Panc1 (cell line): Measurements from ENCODE around the gene SULF2. TPM values are rescaled to one million over a fixed set of nuclear protein-coding genes. Genes with fewer than 3 reads are reported as not detected.

Experiments
- ATAC-seq: fragments of 200-7000 bp; cut with Tn5 transposase; 2 replicates; pipeline ENCODE4 v1.9.1; 2020; ENCODE audit warnings: mild to moderate bottlenecking, moderate library complexity
- BruUV-seq: library from RNA; stranded (reverse); fragments of 400-500 nt; replicated peaks from 2 replicates; lab custom pipeline; 2021; lab: Mats Ljungman, UMichigan
- CTCF ChIA-PET: fragments of 300-600 bp; sonication (Branson Sonifier 250); formaldehyde crosslinking; loops from one replicate; lab custom pipeline; 2022; ENCODE audit warnings: antibody characterized with exemption; lab: Charles Lee
- POLR2A ChIA-PET: fragments of 300-600 bp; sonication (Branson Sonifier 250); formaldehyde crosslinking; loops from one replicate; lab custom pipeline; 2022; ENCODE audit warnings: antibody characterized with exemption; lab: Charles Lee
- DNase-seq: peaks from one replicate; pipeline ENCODE4 v3.0.0-alpha.2; 2010; ENCODE audit warnings: low read depth, low spot score
- H3K27ac ChIP-seq: 2 replicates; pipeline ENCODE4 v1.5.1; 2011; ENCODE audit warnings: mild to moderate bottlenecking, low read length, inconsistent platforms
- H3K27me3 ChIP-seq: fragments of 200-500 bp; sonication (Bioruptor generic); 2 replicates; pipeline ENCODE4 v1.6.0; 2014; ENCODE audit warnings: low read length, inconsistent platforms; ENCODE audit not compliant: control insufficient read depth, insufficient read depth
- H3K36me3 ChIP-seq: fragments of 200-500 bp; sonication (Bioruptor generic); 2 replicates; pipeline ENCODE4 v1.5.1; 2014; ENCODE audit warnings: inconsistent platforms, mild to moderate bottlenecking, low read length, moderate library complexity; ENCODE audit not compliant: control insufficient read depth, insufficient read depth
- H3K4me1 ChIP-seq: 2 replicates; pipeline ENCODE4 v1.5.1; 2011; ENCODE audit warnings: inconsistent platforms, mild to moderate bottlenecking, low read length, moderate library complexity; ENCODE audit not compliant: control insufficient read depth, insufficient read depth
- H3K4me3 ChIP-seq, 2 experiments: 2 replicates each; pipeline ENCODE4 v1.5.1; 2011 to 2012; ENCODE audit warnings: low read depth in 2 of 2, low read length in 2 of 2, mild to moderate bottlenecking in 2 of 2, inconsistent platforms in 1 of 2, moderate library complexity in 1 of 2
- H3K9me3 ChIP-seq: fragments of 200-500 bp; sonication (Bioruptor generic); 2 replicates; pipeline ENCODE4 v1.5.1; 2014; ENCODE audit warnings: low read depth, mild to moderate bottlenecking, inconsistent platforms, low read length, moderate library complexity; ENCODE audit not compliant: control insufficient read depth, insufficient read depth
- POLR2AphosphoS5 ChIP-seq: IDR thresholded peaks from 2 replicates; pipeline ENCODE4 v1.6.1; 2012; ENCODE audit warnings: mild to moderate bottlenecking, low read depth, low read length, moderate library complexity
- SIN3A ChIP-seq: IDR thresholded peaks from 2 replicates; pipeline ENCODE4 v1.6.1; 2012; ENCODE audit warnings: low read depth, mild to moderate bottlenecking, low read length, moderate library complexity, borderline replicate concordance; ENCODE audit not compliant: insufficient read depth
- in situ Hi-C: cut with HindIII; loops from 2 replicates; pipeline ENCODE4 v1.10.0; 2016; ENCODE audit warnings: low sequenced_read_pairs, low pct_unique_long_range_greater_than_20kb
- intact Hi-C: fragments of 100-400 bp; cut with micrococcal nuclease; formaldehyde crosslinking; loops from one replicate; pipeline ENCODE4 v1.10.0; 2022; ENCODE audit not compliant: unreplicated experiment
- total RNA-seq: library from RNA; stranded (reverse); gene quantifications from one replicate; pipeline ENCODE4 v1.2.1, GENCODE V29; 2021; ENCODE audit not compliant: unreplicated experiment
- TF ChIP-seq, protein P1 (sequence below), 2 experiments: IDR thresholded peaks; 2 replicates each; pipeline ENCODE4 v1.6.1; 2011 to 2012; ENCODE audit warnings: low read depth in 2 of 2, control low read depth in 1 of 2, low read length in 1 of 2, mild to moderate bottlenecking in 1 of 2, moderate library complexity in 1 of 2; ENCODE audit not compliant: insufficient read depth in 1 of 2
- TF ChIP-seq, protein P2 (sequence below): fragments of 450-650 bp; IDR thresholded peaks from 2 replicates; pipeline ENCODE4 v1.5.1; 2017; ENCODE audit warnings: mild to moderate bottlenecking

Gene SULF2
- total RNA-seq, 1 experiment from 2014 or later = 1.4 TPM

DNA sequence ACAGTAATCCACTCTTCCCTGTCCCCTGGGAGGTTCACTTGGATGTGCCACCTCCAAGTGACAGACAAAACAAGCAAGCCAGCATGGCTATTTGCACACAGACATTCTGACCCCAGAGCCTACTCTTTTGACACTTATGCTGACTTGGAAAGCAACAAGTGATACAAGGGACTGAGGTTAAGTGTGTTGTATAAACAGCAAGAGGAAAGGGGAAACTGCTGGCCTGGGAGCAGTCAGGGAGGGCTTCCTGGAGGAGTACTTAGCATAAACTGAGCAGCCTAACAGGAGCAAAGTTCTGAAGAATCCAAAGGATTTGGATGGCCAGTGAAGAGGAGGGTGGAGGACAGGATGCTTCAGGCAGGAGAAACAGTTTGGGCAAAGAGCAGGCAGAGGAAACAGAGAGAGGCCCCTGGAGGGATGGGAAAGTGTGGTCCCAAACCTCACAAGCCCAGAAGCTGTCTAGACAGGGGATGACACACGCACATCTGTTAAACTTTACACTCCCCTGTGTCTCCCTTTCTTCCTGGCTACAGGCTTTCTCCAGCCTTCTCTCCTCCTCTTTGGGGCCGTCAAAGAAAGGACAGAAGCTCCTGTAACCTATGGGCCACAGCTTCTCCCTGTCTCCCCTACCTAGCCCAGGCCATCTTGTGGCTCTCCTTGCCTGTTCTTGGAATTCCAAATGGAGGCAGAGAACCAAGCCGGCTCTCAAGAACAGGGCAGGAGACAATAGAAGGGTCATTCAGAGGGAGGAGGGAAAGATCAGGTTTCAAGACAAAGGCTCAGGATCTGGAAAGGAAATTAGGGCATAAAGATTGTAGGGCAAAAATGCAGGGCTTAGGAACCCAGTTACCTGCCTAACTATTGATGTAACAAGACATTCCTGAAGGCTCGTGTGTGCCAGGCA lies 19.3 kb downstream of the SULF2 start:
- DNase-seq (no peak), ATAC-seq (no peak)
- TF ChIP-seq POLR2AphosphoS5 = no peak
- TF ChIP-seq, protein P1, sequence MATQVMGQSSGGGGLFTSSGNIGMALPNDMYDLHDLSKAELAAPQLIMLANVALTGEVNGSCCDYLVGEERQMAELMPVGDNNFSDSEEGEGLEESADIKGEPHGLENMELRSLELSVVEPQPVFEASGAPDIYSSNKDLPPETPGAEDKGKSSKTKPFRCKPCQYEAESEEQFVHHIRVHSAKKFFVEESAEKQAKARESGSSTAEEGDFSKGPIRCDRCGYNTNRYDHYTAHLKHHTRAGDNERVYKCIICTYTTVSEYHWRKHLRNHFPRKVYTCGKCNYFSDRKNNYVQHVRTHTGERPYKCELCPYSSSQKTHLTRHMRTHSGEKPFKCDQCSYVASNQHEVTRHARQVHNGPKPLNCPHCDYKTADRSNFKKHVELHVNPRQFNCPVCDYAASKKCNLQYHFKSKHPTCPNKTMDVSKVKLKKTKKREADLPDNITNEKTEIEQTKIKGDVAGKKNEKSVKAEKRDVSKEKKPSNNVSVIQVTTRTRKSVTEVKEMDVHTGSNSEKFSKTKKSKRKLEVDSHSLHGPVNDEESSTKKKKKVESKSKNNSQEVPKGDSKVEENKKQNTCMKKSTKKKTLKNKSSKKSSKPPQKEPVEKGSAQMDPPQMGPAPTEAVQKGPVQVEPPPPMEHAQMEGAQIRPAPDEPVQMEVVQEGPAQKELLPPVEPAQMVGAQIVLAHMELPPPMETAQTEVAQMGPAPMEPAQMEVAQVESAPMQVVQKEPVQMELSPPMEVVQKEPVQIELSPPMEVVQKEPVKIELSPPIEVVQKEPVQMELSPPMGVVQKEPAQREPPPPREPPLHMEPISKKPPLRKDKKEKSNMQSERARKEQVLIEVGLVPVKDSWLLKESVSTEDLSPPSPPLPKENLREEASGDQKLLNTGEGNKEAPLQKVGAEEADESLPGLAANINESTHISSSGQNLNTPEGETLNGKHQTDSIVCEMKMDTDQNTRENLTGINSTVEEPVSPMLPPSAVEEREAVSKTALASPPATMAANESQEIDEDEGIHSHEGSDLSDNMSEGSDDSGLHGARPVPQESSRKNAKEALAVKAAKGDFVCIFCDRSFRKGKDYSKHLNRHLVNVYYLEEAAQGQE (IDR thresholded peaks at IDR 0.05; ENCODE audit: insufficient read depth in 1 of 2, low read depth in 2 of 2, low read length in 1 of 2) = no peak
- TF ChIP-seq, protein P2, sequence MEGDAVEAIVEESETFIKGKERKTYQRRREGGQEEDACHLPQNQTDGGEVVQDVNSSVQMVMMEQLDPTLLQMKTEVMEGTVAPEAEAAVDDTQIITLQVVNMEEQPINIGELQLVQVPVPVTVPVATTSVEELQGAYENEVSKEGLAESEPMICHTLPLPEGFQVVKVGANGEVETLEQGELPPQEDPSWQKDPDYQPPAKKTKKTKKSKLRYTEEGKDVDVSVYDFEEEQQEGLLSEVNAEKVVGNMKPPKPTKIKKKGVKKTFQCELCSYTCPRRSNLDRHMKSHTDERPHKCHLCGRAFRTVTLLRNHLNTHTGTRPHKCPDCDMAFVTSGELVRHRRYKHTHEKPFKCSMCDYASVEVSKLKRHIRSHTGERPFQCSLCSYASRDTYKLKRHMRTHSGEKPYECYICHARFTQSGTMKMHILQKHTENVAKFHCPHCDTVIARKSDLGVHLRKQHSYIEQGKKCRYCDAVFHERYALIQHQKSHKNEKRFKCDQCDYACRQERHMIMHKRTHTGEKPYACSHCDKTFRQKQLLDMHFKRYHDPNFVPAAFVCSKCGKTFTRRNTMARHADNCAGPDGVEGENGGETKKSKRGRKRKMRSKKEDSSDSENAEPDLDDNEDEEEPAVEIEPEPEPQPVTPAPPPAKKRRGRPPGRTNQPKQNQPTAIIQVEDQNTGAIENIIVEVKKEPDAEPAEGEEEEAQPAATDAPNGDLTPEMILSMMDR = no peak
- no peak overlapping the region for H3K27ac ChIP-seq
- no peak overlapping the region for H3K4me3 ChIP-seq
- in situ Hi-C loops = no loop called here
- ChIA-PET CTCF (no interaction called here), POLR2A (no interaction called here)
- H3K9me3 ChIP-seq = no peaks in the 10 kb centered on the region
- intact Hi-C loops = no loop called here
- H3K27me3 ChIP-seq = peaks cover 7% of the 10 kb centered on the region
- H3K4me1 ChIP-seq = no peaks in the 10 kb centered on the region
- no TSS peak for BruUV-seq
- H3K36me3 ChIP-seq = no peaks in the 10 kb centered on the region

DNA sequence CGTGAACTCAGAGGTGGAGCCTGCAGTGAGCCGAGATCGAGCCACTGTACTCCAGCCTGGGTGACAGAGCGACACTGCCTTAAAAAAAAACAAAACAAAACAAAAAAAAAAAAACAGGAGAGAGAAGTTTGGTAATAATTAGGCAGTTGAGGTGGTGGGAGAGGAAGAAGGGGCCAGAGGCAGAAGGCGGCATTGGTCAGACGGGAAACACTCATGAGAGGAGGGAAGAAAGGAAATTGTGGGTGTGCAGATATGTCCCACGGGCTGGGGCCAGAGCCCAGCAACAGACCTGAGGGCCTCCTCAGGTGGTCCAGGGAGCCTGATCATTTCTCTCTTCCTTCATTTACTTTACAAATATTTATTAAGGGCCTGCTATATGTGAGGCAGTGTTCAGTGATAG lies 20.0 kb downstream of the SULF2 start:
- H3K9me3 ChIP-seq = no peaks in the 10 kb centered on the region
- no peak overlapping the region for H3K27ac ChIP-seq
- H3K4me1 ChIP-seq = no peaks in the 10 kb centered on the region
- no TSS peak for BruUV-seq
- DNase-seq (no peak), ATAC-seq (no peak)
- CTCF ChIA-PET = no interaction called here
- in situ Hi-C loops (no loop called here), intact Hi-C loops (no loop called here)
- H3K36me3 ChIP-seq = no peaks in the 10 kb centered on the region
- peaks cover 10% of the 10 kb centered on the region for H3K27me3 ChIP-seq
- H3K4me3 ChIP-seq = no peak overlapping the region
- TF ChIP-seq SIN3A (no peak), POLR2AphosphoS5 (no peak)
- TF ChIP-seq, protein P2 = no peak
- TF ChIP-seq, protein P1 (IDR thresholded peaks at IDR 0.05; ENCODE audit: insufficient read depth in 1 of 2, low read depth in 2 of 2, low read length in 1 of 2) = no peak
- POLR2A ChIA-PET = no interaction called here
